PC-9 (cell line): ENCODE data around the gene AFF2. TPM values are rescaled to one million over a fixed set of nuclear protein-coding genes. Genes with fewer than 3 reads are reported as not detected.

Experiments used
- BruUV-seq: library from RNA; stranded (reverse); fragments of 400-500 nt; replicated peaks from 2 replicates; lab custom pipeline; 2021; lab: Mats Ljungman, UMichigan
- CTCF ChIA-PET: fragments of 300-600 bp; sonication (Branson Sonifier 250); formaldehyde crosslinking; loops from one replicate; lab custom pipeline; 2022; ENCODE audit warnings: antibody characterized with exemption; lab: Charles Lee
- POLR2A ChIA-PET: fragments of 300-600 bp; sonication (Branson Sonifier 250); formaldehyde crosslinking; loops from one replicate; lab custom pipeline; 2022; ENCODE audit warnings: antibody characterized with exemption; ENCODE audit not compliant: unreplicated experiment; lab: Charles Lee
- DNase-seq, 2 experiments: peaks; one replicate each; pipeline versions ENCODE4 v3.0.0 to v3.0.0-alpha.2; 2015 to 2022; ENCODE audit warnings: mixed read lengths in 1 of 2
- H2AFZ ChIP-seq: fragments of 200-600 bp; sonication (generic); 2 replicates; pipeline ENCODE4 v1.8.1; 2017; ENCODE audit warnings: antibody characterized with exemption
- H3F3A ChIP-seq: fragments of 200-600 bp; sonication (generic); 2 replicates; pipeline ENCODE4 v1.8.1; 2017; ENCODE audit warnings: antibody characterized with exemption, mild to moderate bottlenecking, low read depth; ENCODE audit not compliant: insufficient read depth
- H3K27ac ChIP-seq: fragments of 200-600 bp; sonication (generic); 2 replicates; pipeline ENCODE4 v1.6.1; 2016; ENCODE audit warnings: mixed run types
- H3K27me3 ChIP-seq: fragments of 200-600 bp; sonication (generic); 2 replicates; pipeline ENCODE4 v1.6.1; 2016; ENCODE audit warnings: low read depth, mixed run types; ENCODE audit not compliant: insufficient read depth
- H3K36me3 ChIP-seq: fragments of 200-600 bp; sonication (generic); 2 replicates; pipeline ENCODE4 v1.6.1; 2016; ENCODE audit warnings: low read depth, mixed run types
- H3K4me1 ChIP-seq: fragments of 200-600 bp; sonication (generic); replicated peaks from 2 replicates; pipeline ENCODE4 v1.6.1; 2016; ENCODE audit warnings: mixed run types; ENCODE audit not compliant: insufficient read depth
- H3K4me2 ChIP-seq: fragments of 200-600 bp; sonication (generic); 2 replicates; pipeline ENCODE4 v1.6.1; 2017; ENCODE audit warnings: mixed run types
- H3K4me3 ChIP-seq: fragments of 200-600 bp; sonication (generic); 2 replicates; pipeline ENCODE4 v1.6.1; 2016; ENCODE audit warnings: mixed run types
- H3K79me2 ChIP-seq: fragments of 200-600 bp; sonication (generic); 2 replicates; pipeline ENCODE4 v1.6.1; 2017; ENCODE audit warnings: low read depth, mixed run types
- H3K9me2 ChIP-seq: fragments of 200-600 bp; sonication (generic); 2 replicates; pipeline ENCODE4 v1.8.1; 2017; ENCODE audit warnings: mild to moderate bottlenecking; ENCODE audit not compliant: insufficient read depth
- H3K9me3 ChIP-seq: fragments of 200-600 bp; sonication (generic); 2 replicates; pipeline ENCODE4 v1.8.1; 2016; ENCODE audit warnings: low read depth; ENCODE audit not compliant: insufficient read depth
- H4K20me1 ChIP-seq: fragments of 200-600 bp; sonication (generic); 2 replicates; pipeline ENCODE4 v1.8.1; 2017; ENCODE audit not compliant: insufficient read depth
- CTCF ChIP-seq: fragments of 200-600 bp; sonication (generic); conservative IDR thresholded peaks from 2 replicates; pipeline ENCODE4 v1.6.1; 2017; ENCODE audit warnings: mixed run types, antibody characterized with exemption, mild to moderate bottlenecking, moderate library complexity
- EZH2 ChIP-seq: fragments of 200-600 bp; sonication (generic); IDR thresholded peaks from 2 replicates; pipeline ENCODE4 v1.8.0; 2017; ENCODE audit warnings: antibody characterized with exemption, low read depth
- intact Hi-C: fragments of 100-400 bp; cut with micrococcal nuclease; formaldehyde crosslinking; loops from one replicate; pipeline ENCODE4 v1.10.0; 2022; ENCODE audit not compliant: unreplicated experiment
- total RNA-seq: library from RNA; stranded (reverse); gene quantifications from 2 replicates; pipeline ENCODE4 v1.2.3, GENCODE V29; 2021

AFF2 gene
- total RNA-seq, 1 experiment from 2014 or later: not detected

- no peak overlapping the region for H3K27ac ChIP-seq
- intact Hi-C loops: no loop called here
- no peak for DNase-seq
- H3K27me3 ChIP-seq: no peaks in the 10 kb centered on the region
- no peaks in the 10 kb centered on the region for H3F3A ChIP-seq
- TF ChIP-seq CTCF (no peak), EZH2 (no peak)
- H3K36me3 ChIP-seq: no peaks in the 10 kb centered on the region
- CTCF ChIA-PET: no interaction called here
- POLR2A ChIA-PET: no interaction called here
- H2AFZ ChIP-seq: no peak overlapping the region
- no peak overlapping the region for H3K4me3 ChIP-seq
- H3K79me2 ChIP-seq: no peaks in the 10 kb centered on the region
- no TSS peak for BruUV-seq
- H3K9me3 ChIP-seq: no peaks in the 10 kb centered on the region
- H4K20me1 ChIP-seq: no peaks in the 10 kb centered on the region
- no peaks in the 10 kb centered on the region for H3K4me1 ChIP-seq
- H3K4me2 ChIP-seq: no peak overlapping the region
- no peaks in the 10 kb centered on the region for H3K9me2 ChIP-seq
These were observed 66.8 kb downstream of the AFF2 start for GRCh38 chrX:148567229-148567628.

- Histone ChIP-seq H3K9me2 (no peaks in the 10 kb centered on the region), H3K36me3 (no peaks in the 10 kb centered on the region), H3K4me2 (no peak overlapping the region), H3F3A (no peaks in the 10 kb centered on the region), H4K20me1 (no peaks in the 10 kb centered on the region), H2AFZ (no peak overlapping the region), H3K27ac (no peak overlapping the region), H3K79me2 (no peaks in the 10 kb centered on the region), H3K9me3 (no peaks in the 10 kb centered on the region), H3K27me3 (no peaks in the 10 kb centered on the region), H3K4me3 (no peak overlapping the region), H3K4me1 (no peaks in the 10 kb centered on the region)
- intact Hi-C loops: no loop called here
- ChIA-PET POLR2A (no interaction called here), CTCF (no interaction called here)
- BruUV-seq: no TSS peak
- no peak for DNase-seq
- TF ChIP-seq EZH2 (no peak), CTCF (no peak)
These were observed 67.4 kb downstream of the AFF2 start for GRCh38 chrX:148567779-148568178.

GRCh38 chrX:148568763-148569162, 68.3 kb downstream of the AFF2 start:
- no peak for TF ChIP-seq CTCF
- TF ChIP-seq EZH2: no peak
- Histone ChIP-seq H3K4me1 (no peaks in the 10 kb centered on the region), H3K4me3 (no peak overlapping the region), H4K20me1 (0 out of 2 replicates have a peak, but pooled peaks cover 3% of the 10 kb centered on the region), H3K79me2 (no peaks in the 10 kb centered on the region), H3K4me2 (no peak overlapping the region), H2AFZ (no peak overlapping the region), H3K9me3 (no peaks in the 10 kb centered on the region), H3K36me3 (no peaks in the 10 kb centered on the region), H3K27ac (no peak overlapping the region), H3F3A (no peaks in the 10 kb centered on the region), H3K27me3 (no peaks in the 10 kb centered on the region), H3K9me2 (no peaks in the 10 kb centered on the region)
- intact Hi-C loops: no loop called here
- ChIA-PET POLR2A (no interaction called here), CTCF (no interaction called here)
- no peak for DNase-seq
- no TSS peak for BruUV-seq
